GM21423 (cell line): ENCODE results near the gene CPSF4.
"Not testable (repeated sequence)": the region's sequence is repeated elsewhere in the genome, so short reads cannot be mapped to it uniquely, and the experiment has no call there.

Source experiments
- ATAC-seq: cut with Tn5 transposase; IDR thresholded peaks from one replicate; pipeline ENCODE4 v1.9.1; 2021; ENCODE audit warnings: mild to moderate bottlenecking, moderate library complexity; ENCODE audit not compliant: unreplicated experiment

Gene CPSF4

DNA sequence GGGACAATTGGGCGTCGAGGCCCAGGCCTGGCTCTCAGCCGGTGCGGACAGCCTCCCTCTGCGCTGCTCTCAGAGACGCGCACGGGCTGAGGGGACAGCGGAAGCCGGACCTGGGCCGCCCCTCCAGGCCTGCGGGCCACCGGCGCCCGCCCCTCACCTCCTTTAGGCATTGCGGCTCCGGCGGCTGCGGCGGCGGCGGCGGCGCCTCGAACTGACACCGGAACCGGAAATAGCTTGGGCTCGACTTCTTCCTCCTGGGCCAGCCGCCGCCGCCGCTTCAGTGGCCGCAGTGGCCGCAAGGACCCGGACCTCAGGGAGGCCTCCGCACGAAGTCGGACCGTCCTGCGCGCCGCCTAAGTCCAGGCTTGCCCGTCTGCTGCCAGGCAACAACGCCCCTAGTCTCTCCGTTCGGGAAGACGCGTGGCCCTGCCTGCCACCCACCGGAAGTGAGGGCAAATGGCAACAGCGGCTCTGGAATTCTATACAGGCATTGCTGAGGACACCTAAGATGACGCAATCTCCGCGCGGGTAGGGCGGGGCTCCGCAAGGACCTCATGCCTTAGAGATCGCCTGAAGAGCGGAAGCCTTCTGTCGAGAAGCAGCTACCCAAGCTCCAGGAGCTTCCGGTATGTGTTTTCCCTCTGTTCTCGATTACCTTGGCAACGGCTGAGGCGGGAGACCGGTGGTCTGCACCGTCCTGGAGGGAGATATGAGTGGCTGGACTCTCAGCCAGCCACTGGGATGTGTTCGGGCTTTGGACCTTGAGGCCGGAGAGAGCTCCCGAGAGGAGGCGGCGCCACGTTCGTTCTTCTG lies 30.2 kb upstream of the CPSF4 start, which contains the start of the genes BUD31 and PDAP1:
Gene BUD31 (plus strand): TSS at position 591 of the 813 bp plus-strand sequence. CDS start 2,124 bp downstream, outside the sequence.
Gene PDAP1 (minus strand): TSS at position 219 of the 813 bp plus-strand sequence. CDS start 49 bp downstream, at position 170.
- peak; percentile 76 for ATAC-seq

DNA sequence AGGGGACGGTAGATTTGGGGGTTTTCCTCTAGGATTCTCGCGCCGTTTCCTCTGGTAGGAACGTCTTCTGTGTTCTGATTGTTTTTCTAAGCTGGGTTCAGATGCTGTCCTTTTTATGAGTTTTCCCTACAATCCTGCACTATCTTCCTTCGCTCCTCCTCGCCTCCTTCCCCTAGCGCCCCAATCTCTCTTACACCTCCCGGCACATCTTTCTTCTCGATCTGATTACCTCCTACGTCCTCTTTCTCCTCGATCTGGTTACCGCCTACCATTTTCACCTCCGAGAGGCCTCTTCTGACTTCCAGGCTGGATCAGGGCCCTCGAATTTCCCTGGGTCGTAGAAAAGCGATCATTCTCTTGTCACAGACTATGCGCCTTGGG lies 29.6 kb upstream of the CPSF4 start:
- ATAC-seq, result peak; percentile 8

DNA sequence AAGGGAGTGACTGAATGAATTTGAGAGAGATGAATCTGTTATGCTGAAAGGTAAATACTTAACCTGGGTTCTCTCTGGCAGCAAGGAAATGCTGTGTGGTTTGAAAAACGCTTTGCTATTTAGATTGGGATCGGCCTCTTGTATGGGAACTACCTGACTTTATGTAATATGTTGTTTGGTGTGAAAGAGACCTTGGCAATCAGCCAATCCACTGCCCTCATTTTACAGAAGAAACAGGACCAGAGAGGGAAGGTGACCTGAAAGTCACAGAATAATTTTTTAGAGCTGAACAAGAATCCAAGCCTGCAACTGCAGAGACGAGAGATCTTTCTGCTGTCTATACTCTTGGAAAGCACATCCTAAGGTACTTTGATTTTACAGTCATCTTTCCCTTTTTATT lies 28.9 kb upstream of the CPSF4 start:
- no peak for ATAC-seq

DNA sequence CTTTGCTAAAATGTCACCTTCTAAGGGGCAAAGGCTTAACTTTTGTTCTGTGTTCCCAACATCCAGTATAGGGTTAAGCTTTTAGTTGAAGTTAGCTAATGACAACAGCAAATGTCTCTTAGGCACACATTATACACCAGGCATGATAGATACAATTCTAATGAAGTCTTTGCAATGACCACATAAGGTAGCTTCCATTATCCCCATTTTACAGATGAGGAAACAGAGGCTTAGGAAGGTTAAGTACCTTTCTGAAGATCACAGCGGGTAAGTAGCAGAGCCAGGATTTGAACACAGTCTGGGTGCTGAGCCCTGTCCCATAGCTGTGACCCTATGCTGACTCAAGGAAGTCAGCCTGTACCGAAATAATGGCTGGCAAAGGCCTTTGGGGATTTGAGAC lies 28.1 kb upstream of the CPSF4 start:
- ATAC-seq, result no peak

DNA sequence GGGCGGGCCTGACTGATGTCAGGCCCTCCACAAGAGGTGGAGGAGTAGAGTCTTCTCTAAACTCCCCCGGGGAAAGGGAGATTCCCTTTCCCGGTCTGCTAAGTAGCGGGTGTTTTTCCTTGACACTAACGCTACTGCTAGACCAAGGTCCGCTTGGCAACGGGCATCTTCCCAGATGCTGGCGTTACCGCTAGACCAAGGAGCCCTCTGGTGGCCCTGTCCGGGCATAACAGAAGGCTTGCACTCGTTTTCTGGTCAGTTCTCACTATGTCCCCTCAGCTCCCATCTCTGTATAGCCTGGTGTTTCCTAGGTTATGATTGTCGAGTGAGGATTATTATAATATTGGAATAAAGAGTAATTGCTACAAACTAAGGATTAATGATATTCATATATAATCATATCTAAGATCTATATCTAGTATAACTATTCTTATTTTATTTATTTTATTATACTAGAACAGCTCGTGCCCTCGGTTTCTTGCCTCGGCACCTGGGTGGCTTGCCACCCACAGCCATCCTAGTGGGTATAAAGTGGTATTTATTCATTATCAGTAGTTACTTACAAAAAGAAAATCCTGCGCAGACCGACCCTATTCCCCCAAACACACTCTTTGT lies 23.1 kb upstream of the CPSF4 start:
- ATAC-seq, result not testable (repeated sequence)

DNA sequence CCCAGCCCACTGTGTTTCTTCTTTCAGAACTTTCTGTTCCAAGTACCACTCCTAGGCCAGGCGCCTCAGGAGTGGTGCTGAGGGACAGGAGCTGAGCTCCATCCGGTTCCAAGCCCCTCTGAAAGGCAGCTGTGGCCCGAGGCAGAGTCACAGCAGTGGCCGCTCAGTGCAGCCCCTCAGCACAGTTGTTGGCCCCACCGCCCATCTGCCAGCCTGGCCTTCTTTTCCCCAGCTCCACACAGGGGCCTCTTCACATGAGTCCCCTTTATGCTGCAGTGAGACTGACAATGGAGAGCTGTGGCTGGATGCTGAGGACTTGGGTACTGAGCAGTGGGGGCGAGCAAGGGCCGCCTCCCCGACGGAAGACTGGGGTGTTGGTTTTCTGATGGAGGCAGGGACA lies 20.5 kb upstream of the CPSF4 start:
- no peak for ATAC-seq

DNA sequence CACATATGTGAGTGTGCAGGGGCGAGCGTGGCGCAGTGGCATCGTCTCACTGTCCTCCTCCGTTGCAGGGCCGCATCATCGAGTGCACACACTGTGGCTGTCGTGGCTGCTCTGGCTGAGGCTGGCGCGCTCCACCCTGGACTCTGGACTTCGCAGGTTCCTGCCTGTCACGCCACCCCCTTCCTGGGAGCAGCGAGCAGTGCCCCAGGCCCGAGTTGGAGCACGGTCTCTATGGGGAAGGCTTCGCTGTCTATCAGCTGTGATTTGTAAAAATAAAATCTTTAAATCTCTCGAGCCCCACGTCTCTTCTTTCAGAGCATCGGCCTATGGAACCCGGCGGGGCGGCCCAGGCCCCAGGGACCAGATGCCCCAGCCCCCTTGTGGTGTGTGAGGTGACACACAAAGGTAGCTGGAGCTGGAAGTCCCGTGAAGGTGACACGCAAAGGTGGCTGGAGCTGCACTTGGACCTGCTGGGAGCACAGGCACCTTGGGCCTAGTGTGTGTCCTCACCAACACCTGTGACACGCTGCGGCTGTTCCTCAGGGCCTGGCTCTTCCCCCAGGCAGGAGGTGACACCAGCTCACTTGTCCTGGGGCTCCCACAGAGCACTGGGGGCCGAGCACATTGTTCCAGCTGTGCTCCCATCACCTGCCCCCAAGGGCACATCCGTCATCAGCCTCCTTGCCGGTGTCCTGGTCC lies 19.3 kb upstream of the CPSF4 start:
- no peak for ATAC-seq

DNA sequence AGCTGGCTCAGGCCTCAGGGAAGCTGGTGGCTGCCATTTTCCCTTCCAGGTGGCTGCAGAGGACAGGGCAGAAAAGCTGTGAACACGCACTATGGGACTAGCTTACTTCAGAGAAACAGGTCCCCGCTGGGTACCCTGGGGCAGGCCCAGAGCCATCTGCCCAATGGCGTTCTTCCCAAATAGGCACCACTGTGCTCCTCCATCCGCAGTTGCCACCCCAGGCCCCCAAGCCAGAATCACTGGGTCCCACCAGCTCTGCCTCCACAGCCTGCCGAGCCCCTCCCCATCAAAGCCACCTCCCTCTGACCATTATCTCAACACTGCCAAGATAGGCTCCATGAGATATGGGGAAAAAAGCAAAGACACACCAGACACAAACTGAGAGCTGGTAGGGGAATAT lies 18.5 kb upstream of the CPSF4 start:
- ATAC-seq, result no peak

DNA sequence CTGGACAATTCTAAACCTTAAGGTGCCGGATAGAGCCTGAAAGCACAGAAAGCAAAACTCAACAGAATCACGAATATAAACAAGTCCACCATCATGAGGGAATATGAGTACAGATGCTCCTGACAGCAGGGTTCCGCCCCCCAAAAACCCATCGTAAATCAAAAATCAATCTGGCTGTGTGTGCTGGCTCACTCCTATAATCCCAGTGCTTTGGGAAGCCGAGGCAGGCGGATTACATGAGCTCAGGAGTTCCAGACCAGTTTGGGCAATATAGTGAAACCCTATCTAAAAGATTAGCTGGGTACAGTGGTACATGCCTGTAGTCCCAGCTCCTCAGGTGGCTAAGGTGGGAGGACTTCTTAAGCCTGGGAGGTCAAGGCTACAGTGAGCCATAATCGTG lies 17.8 kb upstream of the CPSF4 start:
- ATAC-seq, result no peak

DNA sequence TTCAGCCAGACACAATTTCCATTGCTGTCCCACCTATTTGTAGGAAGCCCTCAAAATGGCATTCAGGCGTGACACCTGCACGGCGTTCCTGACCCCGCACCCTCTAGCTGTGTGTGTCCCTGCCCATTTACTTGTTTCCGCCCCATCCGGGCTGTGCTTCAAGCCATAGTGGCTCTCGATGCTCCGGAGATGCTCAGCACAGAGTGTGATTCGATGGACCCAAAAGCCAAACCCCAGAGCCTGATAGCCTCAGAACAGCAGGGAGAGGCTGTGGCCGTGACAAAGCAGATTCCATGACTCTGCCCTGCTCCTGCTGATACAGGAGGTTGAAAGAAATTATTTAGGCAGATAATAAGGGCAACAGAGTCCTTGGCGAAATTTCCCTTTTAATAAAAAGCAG lies 16.6 kb upstream of the CPSF4 start:
- no peak for ATAC-seq

DNA sequence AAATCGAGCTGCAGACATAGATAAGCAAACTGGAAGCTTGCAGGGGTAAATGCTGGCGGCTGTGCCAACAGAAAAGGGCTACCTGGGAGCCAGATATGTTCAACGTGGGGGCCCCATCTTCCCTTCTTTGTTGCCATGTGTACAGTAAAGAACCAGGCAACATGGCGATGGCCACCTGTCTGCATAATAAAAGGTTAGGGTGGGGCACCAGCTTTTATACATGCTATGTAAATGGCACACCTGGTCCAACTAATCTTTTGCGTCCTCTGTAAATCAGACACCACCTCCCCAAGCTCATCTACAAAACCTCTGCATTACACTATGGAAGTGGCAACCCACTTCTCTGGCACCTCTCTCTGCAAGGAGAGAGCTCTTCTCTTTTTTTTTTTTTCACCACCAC lies 16.1 kb upstream of the CPSF4 start:
- no peak for ATAC-seq

DNA sequence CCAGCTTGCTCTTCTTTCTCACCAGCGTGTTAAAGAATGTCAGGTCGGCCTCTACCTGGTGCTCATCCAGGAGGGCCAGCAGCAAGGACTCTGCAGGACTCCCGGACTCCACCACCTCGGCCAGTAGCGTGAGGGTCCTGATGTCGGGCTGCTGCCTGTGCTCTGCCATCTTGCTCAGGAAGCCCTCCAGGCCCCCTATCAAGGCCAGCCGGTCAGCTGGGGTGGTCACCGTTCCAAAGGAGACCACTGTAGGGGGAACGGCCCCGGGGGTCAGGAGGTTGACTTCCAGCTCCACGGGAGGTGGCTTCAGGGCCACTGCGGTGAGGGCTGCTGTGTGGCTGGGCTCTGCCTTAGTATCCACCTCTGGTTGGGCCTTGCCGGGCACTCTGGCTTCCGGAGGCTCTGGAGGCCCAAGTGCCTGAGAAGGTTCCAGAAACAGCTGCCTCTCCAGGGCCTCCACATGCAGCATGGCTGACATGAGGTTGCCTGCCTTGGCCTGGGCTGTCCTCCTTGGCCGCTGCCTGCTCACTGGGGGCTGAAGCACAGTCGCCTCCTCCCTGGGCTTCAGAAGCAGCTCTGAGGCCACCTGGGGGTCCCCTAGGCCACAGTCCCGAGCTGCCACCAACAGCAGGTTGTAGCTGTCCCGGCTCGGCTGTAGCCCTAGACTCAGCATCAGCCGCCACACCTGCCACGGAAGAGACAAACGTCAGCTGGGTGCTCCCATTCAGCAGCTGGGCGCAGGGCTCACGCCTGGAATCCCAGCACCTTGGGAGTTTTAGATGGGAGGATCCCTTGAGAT lies 13.6 kb upstream of the CPSF4 start:
- ATAC-seq, result no peak

DNA sequence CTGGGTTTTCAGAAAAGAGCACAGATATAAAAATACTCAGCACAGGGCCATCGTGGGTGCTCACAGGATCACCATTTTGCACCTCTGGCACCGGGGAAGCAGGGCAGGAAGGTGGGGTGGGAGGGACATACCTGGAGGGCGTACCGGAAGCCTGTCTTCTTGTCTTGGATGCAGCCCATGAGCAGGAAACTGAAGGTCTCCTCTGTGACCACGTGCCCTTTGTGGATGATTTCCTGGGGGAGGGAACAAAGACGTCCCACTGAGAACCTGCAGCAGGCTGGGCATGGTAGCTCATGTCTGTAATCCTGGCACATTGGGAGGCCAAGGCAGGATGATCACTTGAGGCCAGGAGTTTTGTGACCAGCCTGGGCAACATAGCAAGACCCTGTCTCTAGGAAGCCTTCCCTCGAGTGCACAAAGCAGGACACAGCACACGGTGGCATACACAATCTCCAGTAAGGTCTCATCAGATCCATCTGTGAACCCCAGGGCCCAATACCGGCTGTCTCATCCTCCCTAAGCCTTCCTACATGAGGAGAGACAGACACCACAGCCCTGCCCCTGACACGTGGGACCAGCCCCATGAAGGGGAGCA lies 9.7 kb upstream of the CPSF4 start:
- no peak for ATAC-seq

DNA sequence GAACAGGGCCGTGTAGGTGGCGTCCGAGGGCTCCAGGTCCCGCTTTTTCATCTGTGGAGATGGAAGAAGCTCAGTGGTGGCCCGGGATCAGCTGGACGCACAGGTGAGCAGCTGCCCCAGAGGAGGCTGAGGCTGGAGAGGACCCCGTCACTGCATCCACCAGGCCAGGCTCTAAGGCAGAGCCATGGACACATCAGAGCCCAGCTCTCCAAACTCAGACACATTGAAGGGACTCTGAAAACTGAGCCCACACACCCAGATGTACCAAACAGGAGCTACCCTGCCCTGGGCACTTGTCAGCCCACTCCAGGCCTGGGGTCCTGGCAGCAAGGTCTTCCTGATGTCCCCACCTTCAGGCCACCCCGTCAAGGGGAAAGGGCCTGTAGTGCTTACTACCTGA lies 9.0 kb upstream of the CPSF4 start:
- ATAC-seq, result no peak

DNA sequence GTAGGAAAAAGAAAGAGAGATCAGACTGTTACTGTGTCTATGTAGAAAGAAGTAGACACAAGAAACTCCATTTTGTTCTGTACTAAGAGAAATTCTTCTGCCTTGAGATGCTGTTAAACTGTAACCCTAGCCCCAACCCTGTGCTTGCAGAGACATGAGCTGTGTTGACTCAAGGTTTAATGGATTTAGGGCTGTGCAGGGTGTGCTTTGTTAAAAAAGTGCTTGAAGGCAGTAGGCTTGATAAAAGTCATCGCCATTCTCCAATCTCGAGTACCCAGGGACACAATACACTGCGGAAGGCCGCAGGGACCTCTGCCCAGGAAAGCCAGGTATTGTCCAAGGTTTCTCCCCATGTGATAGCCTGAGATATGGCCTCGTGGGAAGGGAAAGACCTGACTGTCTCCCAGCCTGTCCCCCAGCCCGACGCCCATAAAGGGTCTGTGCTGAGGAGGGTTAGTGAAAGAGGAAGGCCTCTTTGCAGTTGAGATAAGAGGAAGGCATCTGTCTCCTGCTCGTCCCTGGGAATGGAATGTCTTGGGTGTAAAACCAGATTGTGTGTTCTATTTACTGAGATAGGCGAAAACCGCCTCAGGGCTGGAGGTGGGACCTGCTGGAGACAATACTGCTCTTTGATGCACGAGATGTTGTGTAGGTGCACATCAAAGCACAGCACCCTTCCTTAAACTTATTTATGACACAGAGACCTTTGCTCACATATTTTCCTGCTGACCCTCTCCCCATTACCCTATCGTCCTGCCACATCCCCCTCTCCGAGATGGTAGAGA lies 6.8 kb upstream of the CPSF4 start:
- not testable (repeated sequence) for ATAC-seq

DNA sequence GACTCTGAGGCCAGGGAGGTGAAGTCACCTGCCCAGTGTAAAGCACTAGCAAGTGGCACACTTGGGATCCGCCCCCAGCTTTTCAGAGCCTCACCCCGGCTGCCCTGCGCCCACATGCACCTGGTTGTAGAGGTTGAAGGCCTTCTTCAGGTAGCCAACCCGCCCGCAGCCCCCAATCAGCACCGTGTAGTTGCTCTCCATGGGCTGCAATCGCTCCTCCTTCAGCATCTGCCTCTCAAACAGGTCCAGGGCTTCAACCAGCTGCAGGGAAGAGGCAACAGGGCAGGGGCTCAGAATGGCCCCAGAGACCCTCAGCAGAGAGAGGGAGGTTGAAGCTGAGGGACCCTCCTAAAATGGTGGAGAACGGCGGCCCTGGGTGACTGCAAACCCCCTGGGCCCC lies 5.6 kb upstream of the CPSF4 start:
- ATAC-seq, result no peak

DNA sequence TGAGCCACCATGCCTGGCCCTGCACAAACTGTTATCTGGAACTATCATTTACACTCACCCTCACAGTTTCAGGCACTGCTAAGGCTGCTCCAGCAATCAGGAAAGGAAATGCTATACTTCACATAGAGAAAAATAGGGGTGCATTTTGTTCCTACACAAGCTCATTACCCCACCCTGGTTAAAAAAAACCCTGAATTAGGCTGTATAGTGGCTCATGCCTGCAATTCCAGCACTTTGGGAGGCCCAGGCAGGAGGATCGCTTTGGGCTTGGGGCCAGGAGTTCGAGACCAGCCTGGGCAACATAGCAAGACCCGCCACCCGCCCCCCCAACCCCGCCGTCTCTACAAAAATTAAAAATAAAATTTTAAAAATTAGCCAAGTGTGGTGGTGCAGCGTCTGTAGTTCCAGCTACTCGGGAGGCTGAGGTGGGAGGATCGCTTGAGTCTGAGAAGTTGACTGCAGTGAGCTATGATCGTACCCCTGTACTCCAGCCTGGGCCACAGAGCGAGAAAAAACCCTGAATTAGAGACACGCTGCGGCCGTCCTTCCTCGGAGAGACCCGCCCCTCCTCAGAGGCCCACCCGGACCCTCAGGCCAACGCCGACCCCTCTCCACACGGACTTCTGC lies 684 bp upstream of the CPSF4 start:
- no peak for ATAC-seq

DNA sequence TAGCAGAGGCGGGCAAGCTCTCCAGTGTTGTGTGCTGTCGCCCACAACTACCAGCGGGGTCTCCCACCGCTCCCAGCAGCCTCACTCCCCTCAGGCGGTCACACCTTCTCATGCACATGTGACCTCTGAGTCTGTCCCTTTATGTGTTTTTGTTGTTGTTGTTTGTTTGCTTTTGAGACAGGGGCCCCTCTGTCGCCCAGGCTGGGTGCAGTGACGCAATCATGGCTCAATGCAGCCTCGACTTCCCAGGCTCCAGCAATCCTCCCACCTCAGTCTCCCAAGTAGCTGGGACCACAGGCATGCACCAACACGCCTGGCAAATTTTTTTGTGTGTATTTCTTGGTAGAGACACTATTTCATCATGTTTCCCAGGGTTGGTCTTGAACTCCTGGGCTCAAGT lies 1.5 kb downstream of the CPSF4 start:
- no peak for ATAC-seq

DNA sequence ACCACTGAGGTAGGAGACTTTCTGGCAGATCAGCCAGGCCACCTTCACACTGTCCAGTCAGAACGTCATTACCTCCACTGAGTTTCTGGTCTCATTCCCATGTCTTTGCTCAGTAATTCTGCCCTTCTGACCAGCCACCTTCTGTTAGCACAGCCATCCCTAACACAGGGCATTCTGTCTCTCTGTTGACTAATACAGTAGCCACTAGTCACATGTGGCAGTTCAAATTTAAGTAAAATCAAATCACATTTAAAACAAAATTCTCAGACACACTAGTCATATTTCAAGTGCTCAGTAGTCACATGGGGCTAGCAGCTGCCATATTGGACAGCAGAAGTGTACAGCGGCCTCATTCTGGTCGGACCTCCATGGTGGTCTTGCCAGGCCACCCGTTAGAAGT lies 7.4 kb downstream of the CPSF4 start:
- no peak for ATAC-seq
